Nephron (organoid): ENCODE results near the gene OBSL1.

ENCODE experiments used
- H3K27ac Mint-ChIP-seq, 3 experiments: 2 replicates each; pipeline ENCODE4 v1.8.0; 2020; ENCODE audit warnings: mixed read lengths in 3 of 3, mild to moderate bottlenecking in 2 of 3, moderate library complexity in 1 of 3
- H3K27me3 Mint-ChIP-seq: 2 replicates; pipeline ENCODE4 v1.8.0; 2021; ENCODE audit warnings: low read depth, mild to moderate bottlenecking, moderate library complexity, mixed read lengths
- H3K36me3 Mint-ChIP-seq: 2 replicates; pipeline ENCODE4 v1.8.0; 2020; ENCODE audit warnings: low read depth, mixed read lengths
- H3K4me1 Mint-ChIP-seq: 2 replicates; pipeline ENCODE4 v1.8.0; 2020; ENCODE audit warnings: mixed read lengths
- H3K4me3 Mint-ChIP-seq, 3 experiments: 2 replicates each; pipeline ENCODE4 v1.8.0; 2020; ENCODE audit warnings: mild to moderate bottlenecking in 3 of 3, mixed read lengths in 3 of 3, moderate library complexity in 2 of 3
- H3K9me3 Mint-ChIP-seq: 2 replicates; pipeline ENCODE4 v1.8.0; 2020; ENCODE audit warnings: mixed read lengths
- CTCF ChIP-seq, 3 experiments: fragments of 200-600 bp; sonication (generic); IDR thresholded peaks; one replicate each; pipeline ENCODE4 v1.5.0; 2021; ENCODE audit warnings: antibody characterized with exemption in 3 of 3; ENCODE audit not compliant: unreplicated experiment in 3 of 3

Gene OBSL1

GRCh38 chr2:219605607-219605954 lies 34.2 kb upstream of the OBSL1 start:
- no peak overlapping the region for H3K27ac Mint-ChIP-seq
- no peak for TF ChIP-seq CTCF (IDR thresholded peaks at IDR 0.05; ENCODE audit: unreplicated experiment in 3 of 3)
- H3K9me3 Mint-ChIP-seq: no peaks in the 10 kb centered on the region
- H3K4me1 Mint-ChIP-seq: peaks cover 8% of the 10 kb centered on the region
- no peak overlapping the region for H3K4me3 Mint-ChIP-seq
- peaks cover 52% of the 10 kb centered on the region for H3K36me3 Mint-ChIP-seq
- no peaks in the 10 kb centered on the region for H3K27me3 Mint-ChIP-seq

- Mint-ChIP-seq H3K27ac (no peak overlapping the region), H3K27me3 (no peaks in the 10 kb centered on the region), H3K4me3 (no peak overlapping the region), H3K9me3 (no peaks in the 10 kb centered on the region), H3K36me3 (peaks cover 46% of the 10 kb centered on the region), H3K4me1 (no peaks in the 10 kb centered on the region)
- no peak for TF ChIP-seq CTCF (IDR thresholded peaks at IDR 0.05; ENCODE audit: unreplicated experiment in 3 of 3)
These were observed 32.4 kb upstream of the OBSL1 start for GRCh38 chr2:219603771-219604170.

DNA sequence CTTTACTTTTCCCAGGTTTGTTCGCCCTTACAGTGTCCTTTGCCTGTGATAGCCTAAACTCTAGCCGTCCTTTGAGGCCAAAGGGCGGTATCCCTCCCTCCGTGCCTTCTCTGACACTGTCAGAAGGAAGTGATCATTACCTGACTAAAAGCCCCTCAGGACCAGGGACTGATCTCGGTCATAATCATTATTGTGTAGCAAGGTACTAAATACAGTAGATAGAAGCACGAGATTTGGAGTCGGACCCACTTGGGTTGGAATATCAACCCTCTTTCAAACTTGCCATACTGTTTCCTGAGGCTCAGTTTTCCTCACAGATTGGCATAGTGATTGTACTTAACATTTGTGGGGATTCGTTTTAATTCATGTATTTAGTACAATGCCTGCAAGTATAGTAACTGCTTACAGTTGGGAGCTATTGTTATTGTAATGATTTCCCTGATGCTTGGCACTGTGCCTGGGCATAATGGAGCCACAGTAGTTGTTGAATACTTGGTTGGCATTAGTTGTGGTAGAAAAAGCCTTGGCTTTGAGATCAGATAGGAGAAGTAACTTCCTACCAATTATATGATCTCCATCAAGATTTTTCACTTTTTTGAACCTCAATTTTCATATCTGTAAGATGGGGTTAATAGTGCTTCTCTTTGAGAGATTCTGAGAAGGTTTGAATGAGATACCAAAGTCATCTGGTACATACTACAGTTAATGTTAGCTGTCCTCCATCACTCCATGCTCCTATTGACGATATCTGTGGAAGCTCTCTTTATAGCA lies 27.2 kb upstream of the OBSL1 start:
- H3K27me3 Mint-ChIP-seq: no peaks in the 10 kb centered on the region
- peak overlapping the region; percentile 100 for H3K27ac Mint-ChIP-seq
- H3K4me3 Mint-ChIP-seq: peak overlapping the region; percentile 95 to 97 (median 97)
- H3K9me3 Mint-ChIP-seq: no peaks in the 10 kb centered on the region
- H3K36me3 Mint-ChIP-seq: peaks cover 15% of the 10 kb centered on the region
- H3K4me1 Mint-ChIP-seq: peaks cover 39% of the 10 kb centered on the region
- TF ChIP-seq CTCF (IDR thresholded peaks at IDR 0.05; ENCODE audit: unreplicated experiment in 3 of 3): no peak

GRCh38 chr2:219597552-219598307 lies 26.4 kb upstream of the OBSL1 start, which contains the start of gene STK11IP:
STK11IP (plus strand) TSS chr2:219597857; CDS start chr2:219598120, 263 bp downstream.
- peaks cover 47% of the 10 kb centered on the region for H3K4me1 Mint-ChIP-seq
- peaks cover 15% of the 10 kb centered on the region for H3K36me3 Mint-ChIP-seq
- no peaks in the 10 kb centered on the region for H3K27me3 Mint-ChIP-seq
- H3K9me3 Mint-ChIP-seq: no peaks in the 10 kb centered on the region
- peak within 1 kb of the TSS; percentile 100 for H3K27ac Mint-ChIP-seq
- H3K4me3 Mint-ChIP-seq: peak within 1 kb of the TSS; percentile 95 to 97 (median 97)
- no peak for TF ChIP-seq CTCF (IDR thresholded peaks at IDR 0.05; ENCODE audit: unreplicated experiment in 3 of 3)

- peak overlapping the region; percentile 100 for H3K27ac Mint-ChIP-seq
- no peaks in the 10 kb centered on the region for H3K27me3 Mint-ChIP-seq
These were observed 25.7 kb upstream of the OBSL1 start for GRCh38 chr2:219596954-219597551.

More at GRCh38 chr2:219596954-219597551, 25.7 kb upstream of the OBSL1 start:
- Mint-ChIP-seq H3K4me1 (peaks cover 53% of the 10 kb centered on the region), H3K36me3 (peaks cover 12% of the 10 kb centered on the region), H3K4me3 (peak overlapping the region; percentile 95 to 97 (median 97)), H3K9me3 (no peaks in the 10 kb centered on the region)
- no peak for TF ChIP-seq CTCF (IDR thresholded peaks at IDR 0.05; ENCODE audit: unreplicated experiment in 3 of 3)
